ENCODE measurements around the gene ACCSL.

ACCSL gene

DNA sequence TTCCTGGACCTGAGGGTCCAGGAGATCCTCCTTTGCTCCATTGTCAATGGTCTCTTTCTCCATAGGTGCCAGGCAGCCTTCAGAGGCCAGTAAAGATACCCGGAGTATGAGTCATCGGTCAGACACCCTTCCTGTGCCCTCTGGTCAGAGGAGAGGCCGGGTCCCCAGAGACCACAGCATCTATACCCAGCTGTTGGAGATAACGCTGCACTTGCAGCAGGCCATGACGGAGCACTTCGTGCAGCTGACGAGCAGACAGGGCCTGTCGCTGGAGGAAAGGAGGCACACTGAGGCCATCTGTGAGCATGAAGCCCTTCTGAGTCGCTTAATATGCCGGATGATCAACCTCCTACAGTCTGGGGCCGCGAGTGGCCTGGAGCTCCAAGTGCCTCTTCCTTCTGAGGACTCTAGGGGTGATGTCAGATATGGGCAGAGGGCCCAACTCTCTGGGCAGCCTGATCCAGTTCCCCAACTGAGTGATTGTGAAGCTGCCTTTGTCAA is at the start of gene ACCSL:
Gene ACCSL, plus strand, starts transcription at position 51 of the 501 bp plus-strand sequence. Its CDS starts 56 bp downstream, at position 107.
- no peak for DNase-seq (ENCODE audit: low read depth in 4 of 4, low spot score in 1 of 4)

DNA sequence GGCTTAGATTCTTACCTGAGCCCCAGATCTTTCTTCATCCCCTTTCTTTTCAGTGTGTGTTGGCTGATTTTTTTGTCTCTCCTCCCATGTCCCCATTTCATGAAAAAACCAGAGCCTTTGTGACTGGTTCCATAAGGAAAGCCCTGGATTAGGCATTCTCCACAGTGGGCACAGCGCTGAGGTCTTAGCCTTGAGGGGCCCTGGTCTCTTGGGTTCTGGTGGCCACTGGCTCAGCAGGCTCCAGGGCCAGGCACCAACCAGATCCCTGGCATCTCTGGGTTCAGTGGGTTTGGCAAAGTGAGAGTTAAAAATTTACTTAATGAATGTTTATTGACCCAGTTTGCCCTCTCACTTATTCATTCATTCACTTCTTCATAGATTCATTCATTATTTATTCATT is 49.5 kb upstream of the ACCSL start:
- DNase-seq (ENCODE audit: low read depth in 4 of 4, low spot score in 1 of 4): no peak

DNA sequence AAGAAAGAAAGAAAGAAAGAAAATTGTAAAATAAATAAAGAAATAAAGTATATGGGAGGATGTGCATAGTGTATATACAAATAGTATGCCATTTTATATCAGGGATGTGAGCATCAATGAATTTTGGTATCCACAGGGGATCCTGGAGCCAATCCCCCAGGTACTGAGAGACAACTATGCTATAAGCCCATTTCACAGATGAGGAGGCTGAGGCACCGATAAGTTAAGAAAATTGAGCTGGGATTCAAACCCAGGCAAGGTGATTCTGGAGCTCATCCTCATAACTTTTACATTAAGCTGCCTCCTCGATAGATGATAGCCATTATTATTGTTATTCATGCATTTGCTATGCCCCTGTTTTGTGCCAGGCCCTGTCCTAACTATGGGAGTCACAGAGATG is 47.0 kb upstream of the ACCSL start:
- no peak for DNase-seq (ENCODE audit: low read depth in 4 of 4, low spot score in 1 of 4)

GRCh38 chr11:44002191-44003093 is 45.3 kb upstream of the ACCSL start:
- DNase-seq (ENCODE audit: low read depth in 4 of 4, low spot score in 1 of 4): no peak

DNA sequence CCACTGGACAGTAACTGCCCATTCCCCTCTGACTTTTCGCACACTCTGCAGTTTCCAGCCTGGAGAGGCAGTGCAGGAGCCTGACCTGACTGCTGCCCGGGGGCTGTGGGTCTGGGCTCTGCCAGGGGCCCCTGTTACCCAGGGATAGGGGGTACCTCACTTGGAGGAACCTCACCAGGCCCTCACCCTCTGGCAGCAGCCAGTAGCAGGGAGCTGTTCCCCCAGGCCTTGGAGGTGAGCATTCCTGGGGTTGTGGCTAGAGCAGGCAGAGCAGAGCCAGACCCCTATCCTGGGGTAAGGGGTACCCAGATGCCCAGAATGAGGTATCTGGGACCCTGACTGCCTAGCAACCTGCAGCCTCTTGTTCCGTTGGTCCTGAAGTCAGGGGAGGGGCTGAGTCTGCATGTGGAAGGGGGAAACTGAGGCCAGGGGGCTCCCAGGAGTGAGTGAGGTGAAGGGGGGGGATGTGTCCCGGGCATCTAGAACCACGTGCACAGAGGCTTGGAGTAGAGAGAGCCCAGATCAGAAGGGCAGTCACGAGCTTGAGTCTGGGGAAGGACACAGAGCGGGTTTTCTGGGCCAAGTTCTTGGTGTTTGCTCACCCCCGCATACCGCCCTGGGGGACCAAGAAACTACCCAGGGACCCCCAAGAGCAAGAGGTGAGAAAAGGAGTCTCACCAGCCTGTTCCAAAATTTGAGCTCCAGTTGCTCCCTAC is 43.9 kb upstream of the ACCSL start:
- DNase-seq (ENCODE audit: low read depth in 4 of 4, low spot score in 1 of 4): no peak

- no peak for DNase-seq (ENCODE audit: low read depth in 4 of 4, low spot score in 1 of 4)
Measured at GRCh38 chr11:44004452-44005062, 43.2 kb upstream of the ACCSL start.

DNA sequence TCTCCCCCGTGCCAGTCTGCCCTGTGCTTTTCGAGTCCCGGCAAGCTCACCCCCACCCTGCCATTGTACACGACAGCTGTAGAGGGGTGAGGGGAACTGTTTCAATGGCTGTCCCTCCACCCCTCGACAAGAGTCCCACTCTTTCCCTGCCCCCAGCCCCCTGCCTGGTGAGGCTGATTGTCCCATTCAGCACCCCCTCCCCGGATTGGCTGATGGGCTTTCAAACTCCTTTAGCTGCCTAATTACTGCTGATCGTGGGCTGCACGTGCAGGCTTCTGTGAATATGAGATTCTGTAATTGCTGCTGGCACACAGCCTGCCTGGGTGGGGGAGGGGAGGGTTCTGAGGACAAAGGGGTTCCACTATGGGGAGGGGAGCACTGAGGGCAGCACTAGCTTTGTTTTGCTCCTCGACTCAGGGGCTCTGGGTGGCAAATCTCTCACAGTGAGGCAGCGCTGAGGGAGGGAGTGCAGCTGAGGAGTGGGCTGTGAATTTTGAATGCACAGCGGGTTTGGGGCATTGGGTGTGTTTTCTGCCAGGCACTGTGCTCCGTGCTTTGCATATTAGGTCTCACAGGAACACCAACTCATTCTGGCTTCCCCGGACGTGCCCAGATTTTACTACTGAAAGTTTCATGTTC is 42.6 kb upstream of the ACCSL start:
- no peak for DNase-seq (ENCODE audit: low read depth in 4 of 4, low spot score in 1 of 4)

GRCh38 chr11:44005956-44006355 is 41.8 kb upstream of the ACCSL start:
- DNase-seq (ENCODE audit: low read depth in 4 of 4, low spot score in 1 of 4): no peak

DNA sequence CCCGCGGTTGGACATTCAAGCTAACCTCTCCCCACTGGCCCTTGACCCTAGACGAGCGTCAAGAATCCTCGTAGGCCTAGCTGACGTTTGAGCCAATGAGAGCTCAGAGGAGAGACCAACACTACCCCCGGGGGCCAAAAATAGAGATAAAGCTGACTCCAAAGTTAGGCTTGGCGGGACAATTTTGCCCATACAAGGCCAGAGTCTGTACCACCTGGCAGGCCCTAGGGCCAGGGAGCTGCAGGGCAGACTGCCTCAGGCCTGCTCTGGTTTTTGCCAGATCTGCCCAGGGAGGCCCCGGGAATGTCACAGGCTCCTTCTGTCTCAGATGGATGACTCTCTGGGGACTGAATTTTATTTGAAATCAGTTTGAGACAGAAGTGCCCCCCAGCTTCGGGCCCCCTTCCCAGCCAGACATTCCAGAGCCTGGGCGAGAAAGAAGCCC is 40.8 kb upstream of the ACCSL start:
- no peak for DNase-seq (ENCODE audit: low read depth in 4 of 4, low spot score in 1 of 4)

- no peak for DNase-seq (ENCODE audit: low read depth in 4 of 4, low spot score in 1 of 4)
Measured at GRCh38 chr11:44007481-44008087, 40.2 kb upstream of the ACCSL start.

GRCh38 chr11:44008088-44008501 is 39.7 kb upstream of the ACCSL start:
- no peak for DNase-seq (ENCODE audit: low read depth in 4 of 4, low spot score in 1 of 4)

DNA sequence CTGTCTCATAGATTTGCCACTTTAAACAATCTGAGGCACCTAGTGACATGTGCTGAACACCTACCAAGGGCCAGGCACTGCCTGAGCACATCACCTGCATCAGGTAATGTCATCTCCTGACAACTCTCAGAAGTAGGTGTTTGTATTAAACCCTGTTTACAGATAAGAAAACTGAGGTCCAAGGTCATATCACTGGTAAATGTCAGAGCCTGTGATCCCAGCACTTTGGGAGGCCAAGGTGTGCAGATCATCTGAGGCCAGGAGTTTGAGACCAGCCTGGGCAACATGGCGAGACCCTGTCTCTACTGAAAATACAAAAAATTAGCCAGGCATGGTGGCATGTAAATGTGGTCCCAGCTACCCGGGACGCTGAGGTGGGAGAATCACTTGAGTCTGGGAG is 39.1 kb upstream of the ACCSL start:
- no peak for DNase-seq (ENCODE audit: low read depth in 4 of 4, low spot score in 1 of 4)

DNA sequence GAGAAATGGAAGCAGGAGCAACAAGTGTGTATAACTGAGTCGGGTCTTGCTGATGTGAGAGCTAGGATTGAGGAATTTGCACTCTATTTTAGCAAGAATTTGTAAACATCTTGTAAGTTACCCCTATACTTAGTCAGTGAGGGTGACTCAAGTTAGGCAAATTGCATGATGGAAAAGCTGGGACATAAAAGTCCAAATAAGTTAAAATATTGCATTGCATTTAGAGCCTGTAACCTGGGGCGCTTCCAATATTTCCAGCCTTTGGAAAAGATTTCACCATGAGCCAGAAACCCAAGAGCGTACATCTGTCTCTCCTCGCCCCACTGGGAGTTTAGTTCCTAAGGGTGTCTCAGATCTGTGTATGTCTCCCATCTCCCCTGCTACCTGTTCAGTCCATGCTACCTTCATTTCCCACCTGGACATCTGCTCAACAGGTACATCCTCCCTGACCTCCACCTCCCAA is 37.0 kb upstream of the ACCSL start:
- DNase-seq (ENCODE audit: low read depth in 4 of 4, low spot score in 1 of 4): no peak

DNA sequence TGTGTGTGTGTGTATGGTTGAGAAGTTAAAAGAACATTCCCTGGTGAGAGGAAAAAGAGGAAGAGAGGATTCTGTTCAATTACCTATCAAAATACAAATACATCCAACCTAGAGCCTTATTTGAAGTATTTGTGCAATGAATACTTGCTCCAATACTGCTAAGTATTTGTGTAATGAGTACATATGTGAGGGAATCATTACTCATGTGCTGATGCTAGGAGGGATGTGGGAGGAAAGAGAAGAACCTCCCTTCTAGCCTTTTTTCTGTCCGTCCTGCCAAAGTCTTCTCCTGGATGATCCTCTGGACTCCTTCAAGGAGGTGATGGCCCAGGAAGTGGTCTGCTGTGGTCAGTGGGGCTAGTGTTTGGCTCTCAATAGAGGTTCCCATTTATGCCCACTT is 36.0 kb upstream of the ACCSL start:
- no peak for DNase-seq (ENCODE audit: low read depth in 4 of 4, low spot score in 1 of 4)

GRCh38 chr11:44014968-44015623 is 32.7 kb upstream of the ACCSL start:
- DNase-seq (ENCODE audit: low read depth in 4 of 4, low spot score in 1 of 4): no peak

GRCh38 chr11:44015624-44016007 is 32.2 kb upstream of the ACCSL start:
- DNase-seq (ENCODE audit: low read depth in 4 of 4, low spot score in 1 of 4): no peak

- DNase-seq (ENCODE audit: low read depth in 4 of 4, low spot score in 1 of 4): no peak
Measured at GRCh38 chr11:44016131-44016530, 31.6 kb upstream of the ACCSL start.

DNA sequence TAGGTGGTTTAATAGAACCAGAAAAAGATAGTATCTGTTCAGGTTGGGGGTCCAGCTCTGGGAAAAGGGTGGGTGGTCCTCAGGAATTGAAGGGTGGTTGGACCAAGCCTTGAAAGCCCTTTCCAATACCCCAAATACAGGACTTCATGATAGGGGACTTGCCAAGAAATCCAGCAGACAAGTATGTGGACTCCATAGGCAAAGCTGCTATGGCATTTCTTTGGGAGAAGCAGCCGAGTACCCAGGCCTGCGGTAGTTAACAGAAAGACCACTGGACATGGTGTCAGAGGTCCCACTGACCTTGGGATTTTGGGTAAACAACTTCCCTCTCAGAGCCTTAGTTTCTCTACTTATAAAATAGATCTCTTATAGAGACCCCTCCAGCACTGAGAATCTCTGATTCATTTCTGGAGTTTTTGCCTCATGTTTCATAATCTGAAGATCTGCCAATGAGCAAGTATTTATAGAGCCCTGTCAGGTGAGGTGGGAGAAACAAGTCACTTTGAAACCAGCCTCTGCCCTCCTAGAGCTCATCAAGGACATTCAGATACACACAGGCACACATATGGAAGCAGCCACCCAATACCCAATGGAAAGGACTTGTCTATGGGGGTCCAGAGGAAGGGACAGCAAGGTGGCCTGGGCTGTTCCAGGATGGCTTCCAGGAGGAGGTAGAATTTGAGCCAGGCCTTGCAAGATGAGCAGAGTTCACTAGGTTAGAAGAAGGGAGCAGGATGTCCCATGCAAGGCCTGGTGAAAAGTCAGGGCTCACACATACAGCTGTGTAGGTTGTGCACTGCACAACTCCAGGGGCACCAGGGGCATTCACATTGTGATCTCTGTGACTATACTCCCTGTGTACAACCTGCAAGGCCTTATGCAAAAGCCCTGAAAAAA is 31.0 kb upstream of the ACCSL start:
- DNase-seq (ENCODE audit: low read depth in 4 of 4, low spot score in 1 of 4): no peak

DNA sequence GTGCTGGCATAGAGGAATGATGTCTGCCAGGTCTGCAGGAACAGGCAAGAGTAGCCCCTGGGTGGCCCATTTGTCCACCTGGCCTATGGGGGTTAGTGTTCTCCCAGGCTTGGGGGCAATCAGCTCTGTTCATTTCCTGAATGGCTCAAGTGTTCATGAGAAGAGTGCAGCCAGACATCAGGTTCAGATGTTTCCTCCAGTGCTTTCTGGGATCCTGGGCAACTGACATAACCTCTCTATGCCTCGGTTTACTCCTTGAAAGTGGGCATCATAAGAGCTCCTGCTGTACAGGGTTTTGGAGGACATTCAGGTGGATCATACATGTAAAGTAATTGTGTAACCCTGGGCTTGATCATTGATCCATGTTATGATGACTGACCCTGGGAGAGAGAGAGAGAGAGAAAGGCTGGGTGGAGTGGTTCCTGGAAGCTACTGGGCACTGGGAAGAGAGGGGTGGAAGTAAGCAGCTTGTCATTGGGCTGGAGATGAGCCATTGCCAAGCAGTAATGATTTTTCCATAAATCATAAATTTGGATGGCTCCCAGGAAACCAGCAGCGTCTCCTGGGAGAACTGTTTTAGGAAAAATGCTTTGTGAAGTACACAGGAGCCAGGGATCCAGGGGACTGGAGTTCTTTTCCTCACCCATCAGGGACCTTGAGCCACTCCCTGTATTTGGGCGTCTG is 30.2 kb upstream of the ACCSL start:
- DNase-seq (ENCODE audit: low read depth in 4 of 4, low spot score in 1 of 4): no peak

All from stimulated activated CD4-positive, alpha-beta T cell treated with anti-CD3 and anti-CD28 coated beads, Interleukin-1b, Interleukin-23, amount 100 ng/mL, for 24 hours (primary cell).